Parathyroid adenoma (tissue), 2 donors: ENCODE measurements around the gene TDRD12.

Source experiments
- H2AFZ ChIP-seq: fragments of 300-600 bp; sonication (generic); one replicate; pipeline ENCODE4 v1.7.0; 2017; ENCODE audit warnings: antibody characterized with exemption, mild to moderate bottlenecking
- H3K27ac ChIP-seq: fragments of 300-600 bp; sonication (generic); one replicate; pipeline ENCODE4 v1.7.0; 2017
- H3K27me3 ChIP-seq: fragments of 300-600 bp; sonication (generic); one replicate; pipeline ENCODE4 v1.7.0; 2017; ENCODE audit warnings: low read length; ENCODE audit not compliant: control insufficient read depth, insufficient read depth
- H3K36me3 ChIP-seq: fragments of 300-600 bp; sonication (generic); one replicate; pipeline ENCODE4 v1.7.0; 2017; ENCODE audit warnings: low read length; ENCODE audit not compliant: control insufficient read depth, insufficient read depth
- H3K4me1 ChIP-seq: fragments of 300-600 bp; sonication (generic); one replicate; pipeline ENCODE4 v1.7.0; 2017; ENCODE audit warnings: control low read depth
- H3K4me2 ChIP-seq: fragments of 300-600 bp; sonication (generic); one replicate; pipeline ENCODE4 v1.7.0; 2017; ENCODE audit warnings: low read length
- H3K4me3 ChIP-seq: fragments of 300-600 bp; sonication (generic); one replicate; pipeline ENCODE4 v1.7.0; 2017; ENCODE audit warnings: low read depth, low read length
- H3K79me2 ChIP-seq: fragments of 300-600 bp; sonication (generic); one replicate; pipeline ENCODE4 v1.7.0; 2017; ENCODE audit warnings: control low read depth
- H3K9ac ChIP-seq: fragments of 300-600 bp; sonication (generic); one replicate; pipeline ENCODE4 v1.7.0; 2017; ENCODE audit warnings: mild to moderate bottlenecking
- H3K9me3 ChIP-seq: fragments of 300-600 bp; sonication (generic); one replicate; pipeline ENCODE4 v1.7.0; 2017; ENCODE audit warnings: low read length; ENCODE audit not compliant: control insufficient read depth
- CTCF ChIP-seq: fragments of 300-600 bp; sonication (generic); IDR thresholded peaks from one replicate; pipeline ENCODE4 v1.7.0; 2017; ENCODE audit warnings: antibody characterized with exemption, mild to moderate bottlenecking
- donor health status: primary hyperparathyroidism.

Gene TDRD12

DNA sequence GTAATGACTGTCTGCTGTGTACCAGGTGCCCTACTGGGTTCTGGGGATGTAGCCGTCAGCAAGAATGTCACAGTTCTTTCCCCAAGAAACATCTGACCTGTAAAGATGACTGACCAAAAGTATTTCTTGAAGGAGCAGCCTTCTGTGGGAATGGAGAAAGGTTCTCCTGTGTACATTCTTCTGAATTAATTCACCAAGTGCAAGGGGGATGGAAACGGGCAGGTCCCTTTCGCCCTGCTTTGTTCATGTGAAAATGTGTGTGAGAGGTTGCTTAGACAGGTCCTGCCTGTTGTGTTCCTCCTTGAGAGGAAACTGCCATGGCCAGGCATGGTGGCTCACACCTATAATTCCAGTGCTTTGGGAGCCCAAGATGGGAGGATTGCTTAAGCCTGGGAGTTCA lies 93.0 kb downstream of the TDRD12 start:
- Histone ChIP-seq H3K4me3 (no peak overlapping the region), H3K36me3 (no peaks in the 10 kb centered on the region), H3K9me3 (no peaks in the 10 kb centered on the region), H3K79me2 (no peaks in the 10 kb centered on the region), H3K4me1 (no peaks in the 10 kb centered on the region), H3K27ac (no peak overlapping the region), H3K4me2 (no peak overlapping the region), H3K27me3 (no peaks in the 10 kb centered on the region), H2AFZ (no peak overlapping the region), H3K9ac (no peak overlapping the region)
- no peak for TF ChIP-seq CTCF

DNA sequence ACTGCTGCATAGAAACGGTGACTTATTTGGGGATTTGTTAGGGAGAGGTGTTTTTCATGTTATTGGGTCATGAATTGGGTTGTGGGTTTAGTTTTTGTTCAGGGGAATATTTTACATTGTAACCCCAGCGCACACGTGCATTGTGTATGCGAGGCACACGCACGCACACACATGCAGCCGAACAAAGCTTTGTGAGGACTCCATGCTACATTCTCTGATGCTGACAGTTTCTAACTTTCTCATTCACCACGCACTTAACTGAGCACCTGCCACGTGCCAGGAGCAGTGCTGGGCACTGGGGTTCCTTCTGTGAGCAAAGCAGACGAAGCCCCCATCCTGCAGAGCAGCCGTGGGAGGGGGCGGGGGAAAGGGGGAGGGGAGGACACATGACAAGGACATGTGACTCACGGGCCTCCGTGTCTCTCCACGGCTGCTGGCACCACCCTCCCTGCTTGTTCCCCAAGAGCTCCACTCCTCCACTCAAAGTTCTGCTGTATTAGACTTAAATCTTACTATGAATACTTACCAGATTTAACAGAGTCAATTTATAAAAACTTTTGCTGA lies 94.4 kb downstream of the TDRD12 start:
- H3K9me3 ChIP-seq, result no peaks in the 10 kb centered on the region
- TF ChIP-seq CTCF, result no peak

GRCh38 chr19:32814624-32815023 lies 95.1 kb downstream of the TDRD12 start:
- no peaks in the 10 kb centered on the region for H3K4me1 ChIP-seq
- no peak overlapping the region for H2AFZ ChIP-seq
- no peaks in the 10 kb centered on the region for H3K9me3 ChIP-seq
- H3K79me2 ChIP-seq, result no peaks in the 10 kb centered on the region
- no peak overlapping the region for H3K9ac ChIP-seq
- no peak overlapping the region for H3K27ac ChIP-seq
- no peaks in the 10 kb centered on the region for H3K27me3 ChIP-seq
- no peaks in the 10 kb centered on the region for H3K36me3 ChIP-seq
- no peak overlapping the region for H3K4me3 ChIP-seq
- no peak for TF ChIP-seq CTCF
- no peak overlapping the region for H3K4me2 ChIP-seq

More for the DNA sequence above, 94.4 kb downstream of the TDRD12 start:
- Histone ChIP-seq H3K36me3 (no peaks in the 10 kb centered on the region), H2AFZ (no peak overlapping the region), H3K27ac (no peak overlapping the region), H3K4me2 (no peak overlapping the region), H3K9ac (no peak overlapping the region), H3K27me3 (no peaks in the 10 kb centered on the region), H3K4me3 (no peak overlapping the region), H3K4me1 (no peaks in the 10 kb centered on the region), H3K79me2 (no peaks in the 10 kb centered on the region)

GRCh38 chr19:32816555-32817099 lies 97.1 kb downstream of the TDRD12 start:
- H3K4me3 ChIP-seq, result no peak overlapping the region
- TF ChIP-seq CTCF, result no peak
- H3K4me1 ChIP-seq, result no peaks in the 10 kb centered on the region
- no peak overlapping the region for H3K27ac ChIP-seq
- H3K36me3 ChIP-seq, result no peaks in the 10 kb centered on the region
- H3K9ac ChIP-seq, result no peak overlapping the region
- H3K9me3 ChIP-seq, result no peaks in the 10 kb centered on the region
- H3K4me2 ChIP-seq, result no peak overlapping the region
- H2AFZ ChIP-seq, result no peak overlapping the region
- H3K79me2 ChIP-seq, result no peaks in the 10 kb centered on the region
- no peaks in the 10 kb centered on the region for H3K27me3 ChIP-seq
